Caco-2 (cell line): ENCODE data around the gene CHRD. TPM values are rescaled to one million over a fixed set of nuclear protein-coding genes. Genes with fewer than 3 reads are reported as not detected.
"Not testable (repeated sequence)": the region's sequence is repeated elsewhere in the genome, so short reads cannot be mapped to it uniquely, and the experiment has no call there.

Experiments used
- BruUV-seq: library from RNA; stranded (reverse); fragments of 400-500 nt; replicated peaks from 2 replicates; lab custom pipeline; 2021; lab: Mats Ljungman, UMichigan
- CTCF ChIA-PET: fragments of 300-600 bp; sonication (Branson Sonifier 250); formaldehyde crosslinking; loops from one replicate; lab custom pipeline; 2022; ENCODE audit warnings: antibody characterized with exemption; lab: Charles Lee
- POLR2A ChIA-PET: fragments of 300-600 bp; sonication (Branson Sonifier 250); formaldehyde crosslinking; loops from one replicate; lab custom pipeline; 2022; ENCODE audit warnings: antibody characterized with exemption; lab: Charles Lee
- DNase-seq, 2 experiments: peaks; one replicate each; pipeline versions ENCODE4 v3.0.0 to v3.0.0-alpha.2; 2020 to 2022
- H3K27me3 ChIP-seq: replicated peaks from 2 replicates; pipeline ENCODE4 v1.6.0; 2011; ENCODE audit warnings: low read length; ENCODE audit not compliant: control insufficient read depth, insufficient read depth
- H3K36me3 ChIP-seq: 2 replicates; pipeline ENCODE4 v1.5.1; 2011; ENCODE audit warnings: low read length; ENCODE audit not compliant: control insufficient read depth, insufficient read depth
- H3K4me1 ChIP-seq: fragments of 250-450 bp; sonication (Bioruptor Pico); 2 replicates; pipeline ENCODE4 v1.5.1; 2020; ENCODE audit warnings: mild to moderate bottlenecking
- H3K4me3 ChIP-seq: 2 replicates; pipeline ENCODE4 v1.5.1; 2011; ENCODE audit warnings: low read depth, mild to moderate bottlenecking, control low read depth, low read length
- H3K9me3 ChIP-seq: fragments of 250-450 bp; sonication (Bioruptor Pico); 2 replicates; pipeline ENCODE4 v1.5.1; 2020; ENCODE audit warnings: mild to moderate bottlenecking, moderate library complexity
- H3K27ac Mint-ChIP-seq: one replicate; pipeline ENCODE4 v1.8.0; 2022; ENCODE audit warnings: mixed read lengths; ENCODE audit not compliant: unreplicated experiment
- H3K27me3 Mint-ChIP-seq: one replicate; pipeline ENCODE4 v1.8.0; 2022; ENCODE audit warnings: mixed read lengths; ENCODE audit not compliant: insufficient read depth, unreplicated experiment
- H3K36me3 Mint-ChIP-seq: one replicate; pipeline ENCODE4 v1.8.0; 2022; ENCODE audit warnings: mild to moderate bottlenecking, mixed read lengths; ENCODE audit not compliant: insufficient read depth, unreplicated experiment
- H3K4me1 Mint-ChIP-seq: one replicate; pipeline ENCODE4 v1.8.0; 2022; ENCODE audit warnings: low read depth, mixed read lengths; ENCODE audit not compliant: unreplicated experiment
- H3K4me3 Mint-ChIP-seq: one replicate; pipeline ENCODE4 v1.8.0; 2022; ENCODE audit warnings: mild to moderate bottlenecking, moderate library complexity, mixed read lengths; ENCODE audit not compliant: unreplicated experiment
- H3K9me3 Mint-ChIP-seq: one replicate; pipeline ENCODE4 v1.8.0; 2022; ENCODE audit warnings: mixed read lengths; ENCODE audit not compliant: unreplicated experiment
- intact Hi-C: fragments of 100-400 bp; cut with micrococcal nuclease; formaldehyde crosslinking; loops from one replicate; pipeline ENCODE4 v1.10.0; 2022; ENCODE audit not compliant: unreplicated experiment
- total RNA-seq: library from RNA; stranded (reverse); gene quantifications from 2 replicates; pipeline ENCODE4 v1.2.3, GENCODE V29; 2022
- TF ChIP-seq, protein P1 (sequence below), 2 experiments: fragments of 200-600 bp in 1 of 2; IDR thresholded peaks; 1 replicate in 1 of 2; 2 replicates in 1 of 2; pipeline versions ENCODE4 v1.5.1 to v1.8.0; 2011 to 2022; ENCODE audit warnings: antibody characterized with exemption in 1 of 2, control low read depth in 1 of 2, inconsistent platforms in 1 of 2, low read depth in 1 of 2, low read length in 1 of 2, mild to moderate bottlenecking in 1 of 2, moderate library complexity in 1 of 2; ENCODE audit not compliant: insufficient read depth in 1 of 2, severe bottlenecking in 1 of 2, unreplicated experiment in 1 of 2

Gene CHRD
- total RNA-seq, 1 experiment from 2014 or later: 6.4 TPM

DNA sequence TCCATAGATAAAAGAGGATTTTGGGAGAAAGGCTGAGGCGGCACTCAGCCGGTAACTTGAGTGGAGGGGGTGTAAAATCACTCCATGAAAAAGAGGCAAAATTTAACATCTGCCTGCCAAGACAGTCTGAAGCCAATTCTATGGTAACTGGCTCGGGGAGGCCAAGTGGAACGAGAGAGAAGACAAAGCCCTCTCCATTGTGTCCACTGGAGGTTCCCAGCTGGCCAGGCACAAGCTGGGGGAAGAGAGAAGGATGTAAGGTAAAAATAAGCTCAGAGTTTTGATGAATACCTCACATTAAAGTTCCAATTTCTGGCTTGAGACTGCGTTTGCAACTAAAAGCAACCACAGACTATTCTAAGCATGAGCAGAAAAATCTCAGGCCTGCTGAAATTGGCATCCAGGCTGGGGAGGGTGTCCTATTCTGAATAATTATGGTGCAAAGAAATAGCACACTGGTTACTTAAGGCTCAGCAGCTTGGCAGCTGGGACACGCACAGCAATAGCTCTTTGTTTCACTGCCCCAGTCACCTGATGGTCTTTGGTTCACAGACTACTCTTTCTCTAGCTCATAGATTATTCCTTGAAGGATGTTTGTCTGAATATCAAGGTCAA is 48.8 kb downstream of the CHRD start:
- Mint-ChIP-seq H3K9me3 (no peaks in the 10 kb centered on the region), H3K27ac (no peak overlapping the region), H3K27me3 (no peaks in the 10 kb centered on the region), H3K4me3 (no peak overlapping the region), H3K36me3 (no peaks in the 10 kb centered on the region), H3K4me1 (no peaks in the 10 kb centered on the region)
- ChIA-PET CTCF (interaction anchor here (1.3 kb wide), 1 partner anchor 57 kb away, joined by 3 read pairs; no protein-coding TSS in a partner anchor), POLR2A (no interaction called here)
- intact Hi-C loops: no loop called here
- H3K9me3 ChIP-seq: no peaks in the 10 kb centered on the region
- no peaks in the 10 kb centered on the region for H3K36me3 ChIP-seq
- H3K4me3 ChIP-seq: no peak overlapping the region
- no peaks in the 10 kb centered on the region for H3K27me3 ChIP-seq
- TF ChIP-seq, protein P1, sequence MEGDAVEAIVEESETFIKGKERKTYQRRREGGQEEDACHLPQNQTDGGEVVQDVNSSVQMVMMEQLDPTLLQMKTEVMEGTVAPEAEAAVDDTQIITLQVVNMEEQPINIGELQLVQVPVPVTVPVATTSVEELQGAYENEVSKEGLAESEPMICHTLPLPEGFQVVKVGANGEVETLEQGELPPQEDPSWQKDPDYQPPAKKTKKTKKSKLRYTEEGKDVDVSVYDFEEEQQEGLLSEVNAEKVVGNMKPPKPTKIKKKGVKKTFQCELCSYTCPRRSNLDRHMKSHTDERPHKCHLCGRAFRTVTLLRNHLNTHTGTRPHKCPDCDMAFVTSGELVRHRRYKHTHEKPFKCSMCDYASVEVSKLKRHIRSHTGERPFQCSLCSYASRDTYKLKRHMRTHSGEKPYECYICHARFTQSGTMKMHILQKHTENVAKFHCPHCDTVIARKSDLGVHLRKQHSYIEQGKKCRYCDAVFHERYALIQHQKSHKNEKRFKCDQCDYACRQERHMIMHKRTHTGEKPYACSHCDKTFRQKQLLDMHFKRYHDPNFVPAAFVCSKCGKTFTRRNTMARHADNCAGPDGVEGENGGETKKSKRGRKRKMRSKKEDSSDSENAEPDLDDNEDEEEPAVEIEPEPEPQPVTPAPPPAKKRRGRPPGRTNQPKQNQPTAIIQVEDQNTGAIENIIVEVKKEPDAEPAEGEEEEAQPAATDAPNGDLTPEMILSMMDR (IDR thresholded peaks at IDR 0.05; ENCODE audit: insufficient read depth in 1 of 2, low read depth in 1 of 2, low read length in 1 of 2, severe bottlenecking in 1 of 2, unreplicated experiment in 1 of 2): no peak
- H3K4me1 ChIP-seq: no peaks in the 10 kb centered on the region
- no TSS peak for BruUV-seq
- no peak for DNase-seq

DNA sequence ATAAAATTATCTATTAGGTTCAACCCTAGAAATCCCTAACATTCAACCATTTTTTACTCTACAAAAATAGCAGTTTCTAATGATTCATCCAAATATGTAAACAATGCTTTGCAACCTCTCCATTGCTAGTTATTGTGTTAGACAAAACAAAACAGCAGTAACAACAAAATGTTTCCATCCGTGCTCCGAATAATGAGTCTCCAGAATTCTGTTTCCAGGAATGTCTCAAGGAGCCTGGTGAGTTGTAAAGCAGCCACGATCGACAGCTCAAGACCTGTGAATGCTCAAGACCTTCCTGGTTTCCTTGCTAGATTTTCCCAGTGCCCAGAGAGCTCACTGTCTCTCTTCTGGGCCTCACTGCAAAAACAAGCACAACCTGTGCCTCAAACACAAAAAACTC is 49.9 kb downstream of the CHRD start:
- no peak overlapping the region for H3K4me3 Mint-ChIP-seq
- H3K4me1 Mint-ChIP-seq: no peaks in the 10 kb centered on the region
- no TSS peak for BruUV-seq
- no peak for DNase-seq
- CTCF ChIA-PET: interaction anchor here (1.3 kb wide), 1 partner anchor 58 kb away, joined by 3 read pairs; no protein-coding TSS in a partner anchor
- TF ChIP-seq, protein P1 (IDR thresholded peaks at IDR 0.05; ENCODE audit: insufficient read depth in 1 of 2, low read depth in 1 of 2, low read length in 1 of 2, severe bottlenecking in 1 of 2, unreplicated experiment in 1 of 2): no peak
- Histone ChIP-seq H3K36me3 (no peaks in the 10 kb centered on the region), H3K4me3 (no peak overlapping the region), H3K9me3 (no peaks in the 10 kb centered on the region), H3K4me1 (no peaks in the 10 kb centered on the region), H3K27me3 (no peaks in the 10 kb centered on the region)
- POLR2A ChIA-PET: no interaction called here
- no peaks in the 10 kb centered on the region for H3K9me3 Mint-ChIP-seq
- no peaks in the 10 kb centered on the region for H3K36me3 Mint-ChIP-seq
- no peaks in the 10 kb centered on the region for H3K27me3 Mint-ChIP-seq
- intact Hi-C loops: no loop called here
- H3K27ac Mint-ChIP-seq: no peak overlapping the region

DNA sequence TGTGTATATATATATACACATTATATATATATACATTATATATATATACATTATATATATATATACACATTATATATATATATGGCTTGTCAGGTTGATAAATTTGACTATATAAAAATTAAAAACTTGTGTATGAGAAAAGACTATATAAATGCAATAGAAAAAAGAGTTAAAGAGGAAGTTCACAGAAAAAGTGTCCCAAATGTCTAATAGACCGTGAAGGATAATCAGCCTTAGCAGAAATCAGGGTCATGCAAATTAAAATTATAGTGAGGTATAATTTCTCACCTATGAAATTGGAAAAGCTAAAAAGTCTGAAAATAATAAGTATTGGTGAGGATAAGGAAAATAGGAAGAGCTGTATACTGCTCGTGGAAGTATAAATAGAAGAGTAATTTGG is 51.1 kb downstream of the CHRD start:
- Mint-ChIP-seq H3K4me1 (no peaks in the 10 kb centered on the region), H3K27ac (no peak overlapping the region), H3K4me3 (no peak overlapping the region), H3K36me3 (no peaks in the 10 kb centered on the region), H3K9me3 (no peaks in the 10 kb centered on the region), H3K27me3 (no peaks in the 10 kb centered on the region)
- no peak for DNase-seq
- POLR2A ChIA-PET: no interaction called here
- Histone ChIP-seq H3K36me3 (no peaks in the 10 kb centered on the region), H3K9me3 (no peaks in the 10 kb centered on the region), H3K27me3 (no peaks in the 10 kb centered on the region), H3K4me1 (no peaks in the 10 kb centered on the region), H3K4me3 (no peak overlapping the region)
- no TSS peak for BruUV-seq
- TF ChIP-seq, protein P1 (IDR thresholded peaks at IDR 0.05; ENCODE audit: insufficient read depth in 1 of 2, low read depth in 1 of 2, low read length in 1 of 2, severe bottlenecking in 1 of 2, unreplicated experiment in 1 of 2): no peak
- intact Hi-C loops: no loop called here
- CTCF ChIA-PET: no interaction called here

DNA sequence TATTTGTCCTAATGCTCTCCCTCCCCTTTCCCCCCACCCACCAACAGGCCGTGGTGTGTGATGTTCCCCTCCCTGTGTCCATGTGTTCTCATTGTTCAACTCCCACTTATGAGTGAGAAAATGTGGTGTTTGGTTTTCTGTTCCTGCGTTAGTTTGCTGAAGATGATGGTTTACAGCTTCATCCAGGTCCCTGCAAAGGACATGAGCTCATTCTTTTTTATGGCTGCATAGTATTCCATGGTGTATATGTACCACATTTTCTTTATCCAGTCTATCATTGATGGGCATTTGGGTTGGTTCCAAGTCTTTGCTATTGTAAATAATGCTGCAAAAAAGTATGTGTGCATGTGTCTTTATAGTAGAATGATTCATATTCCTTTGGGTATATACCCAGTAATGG is 53.3 kb downstream of the CHRD start:
- BruUV-seq, H3K4me1 ChIP-seq, H3K9me3 Mint-ChIP-seq, H3K27ac Mint-ChIP-seq, intact Hi-C loops, POLR2A ChIA-PET, H3K36me3 Mint-ChIP-seq, H3K9me3 ChIP-seq, H3K27me3 ChIP-seq, H3K4me3 Mint-ChIP-seq, H3K36me3 ChIP-seq, CTCF ChIA-PET, H3K4me1 Mint-ChIP-seq, DNase-seq, H3K4me3 ChIP-seq, H3K27me3 Mint-ChIP-seq: not testable (repeated sequence)
